MM.1S (cell line): ENCODE data around the gene SCFD2.

Experiments used
- DNase-seq: peaks from one replicate; pipeline ENCODE4 v3.0.0-alpha.2; 2015
- H2AFZ ChIP-seq: fragments of 300-600 bp; sonication (generic); 2 replicates; pipeline ENCODE4 v1.6.0; 2016; ENCODE audit warnings: antibody characterized with exemption, low read length
- H3F3A ChIP-seq: fragments of 300-600 bp; sonication (generic); 2 replicates; pipeline ENCODE4 v1.6.1; 2016; ENCODE audit warnings: mild to moderate bottlenecking, antibody characterized with exemption, low read length, moderate library complexity, mixed read lengths; ENCODE audit not compliant: insufficient read depth
- H3K27ac ChIP-seq: fragments of 300-600 bp; sonication (generic); 2 replicates; pipeline ENCODE4 v1.5.1; 2016; ENCODE audit warnings: mild to moderate bottlenecking, low read length
- H3K27me3 ChIP-seq: fragments of 300-600 bp; sonication (generic); replicated peaks from 2 replicates; pipeline ENCODE4 v1.6.0; 2016; ENCODE audit warnings: low read length; ENCODE audit not compliant: insufficient read depth
- H3K36me3 ChIP-seq: fragments of 300-600 bp; sonication (generic); replicated peaks from 2 replicates; pipeline ENCODE4 v1.6.1; 2016; ENCODE audit warnings: mild to moderate bottlenecking, low read length, mixed read lengths; ENCODE audit not compliant: insufficient read depth
- H3K4me1 ChIP-seq: fragments of 300-600 bp; sonication (generic); 2 replicates; pipeline ENCODE4 v1.6.1; 2016; ENCODE audit warnings: low read length, mixed read lengths
- H3K4me2 ChIP-seq: fragments of 300-600 bp; sonication (generic); 2 replicates; pipeline ENCODE4 v1.6.0; 2016; ENCODE audit warnings: low read depth, low read length
- H3K4me3 ChIP-seq: fragments of 300-600 bp; sonication (generic); 2 replicates; pipeline ENCODE4 v1.5.1; 2016; ENCODE audit warnings: low read length, mixed read lengths
- H3K79me2 ChIP-seq: fragments of 300-600 bp; sonication (generic); 2 replicates; pipeline ENCODE4 v1.6.1; 2016; ENCODE audit warnings: mixed run types, low read length, mixed read lengths
- H3K9ac ChIP-seq: fragments of 300-600 bp; sonication (generic); 2 replicates; pipeline ENCODE4 v1.6.1; 2016; ENCODE audit warnings: low read length, mixed read lengths
- H3K9me2 ChIP-seq: fragments of 300-600 bp; sonication (generic); replicated peaks from 2 replicates; pipeline ENCODE4 v1.6.1; 2016; ENCODE audit warnings: mild to moderate bottlenecking, low read length, mixed read lengths; ENCODE audit not compliant: insufficient read depth
- H3K9me3 ChIP-seq: fragments of 300-600 bp; sonication (generic); replicated peaks from 2 replicates; pipeline ENCODE4 v1.6.1; 2016; ENCODE audit warnings: mild to moderate bottlenecking, low read length, mixed read lengths; ENCODE audit not compliant: insufficient read depth
- H4K20me1 ChIP-seq: fragments of 300-600 bp; sonication (generic); 2 replicates; pipeline ENCODE4 v1.6.1; 2016; ENCODE audit warnings: mild to moderate bottlenecking, low read length, moderate library complexity, mixed read lengths; ENCODE audit not compliant: insufficient read depth
- EZH2 ChIP-seq: fragments of 300-600 bp; sonication (generic); optimal IDR thresholded peaks from 2 replicates; pipeline ENCODE3; 2017; ENCODE audit warnings: low read depth, mild to moderate bottlenecking, antibody characterized with exemption, low read length, mixed read lengths
- EZH2phosphoT487 ChIP-seq: fragments of 300-600 bp; sonication (generic); IDR thresholded peaks from 2 replicates; pipeline ENCODE4 v1.6.1; 2018; ENCODE audit warnings: antibody characterized with exemption, low read length
- TF ChIP-seq, protein P1 (sequence below): fragments of 300-600 bp; sonication (generic); IDR thresholded peaks from 2 replicates; pipeline ENCODE4 v1.5.1; 2016; ENCODE audit warnings: antibody characterized with exemption, low read length, mixed read lengths

Gene SCFD2

DNA sequence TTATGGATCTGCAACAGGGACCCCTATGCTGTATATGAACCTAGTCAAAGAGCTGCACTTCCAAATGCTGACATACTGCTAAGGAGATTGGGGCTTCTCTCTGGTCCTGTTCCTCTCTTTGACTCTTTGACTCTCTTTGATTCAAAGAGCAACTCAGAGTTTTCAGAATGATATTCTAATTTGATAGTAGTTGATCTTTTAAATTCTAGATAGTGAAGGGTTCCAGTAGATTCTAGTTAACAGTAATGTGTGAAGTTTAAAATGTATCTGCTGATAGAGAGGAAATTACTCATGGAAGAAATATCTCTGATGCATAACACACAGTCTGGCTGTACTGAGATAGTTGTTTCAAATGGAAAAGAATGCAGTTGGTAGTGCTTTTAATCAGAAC lies 264.7 kb downstream of the SCFD2 start:
- Histone ChIP-seq H3K36me3 (no peaks in the 10 kb centered on the region), H3K9me2 (no peaks in the 10 kb centered on the region)

DNA sequence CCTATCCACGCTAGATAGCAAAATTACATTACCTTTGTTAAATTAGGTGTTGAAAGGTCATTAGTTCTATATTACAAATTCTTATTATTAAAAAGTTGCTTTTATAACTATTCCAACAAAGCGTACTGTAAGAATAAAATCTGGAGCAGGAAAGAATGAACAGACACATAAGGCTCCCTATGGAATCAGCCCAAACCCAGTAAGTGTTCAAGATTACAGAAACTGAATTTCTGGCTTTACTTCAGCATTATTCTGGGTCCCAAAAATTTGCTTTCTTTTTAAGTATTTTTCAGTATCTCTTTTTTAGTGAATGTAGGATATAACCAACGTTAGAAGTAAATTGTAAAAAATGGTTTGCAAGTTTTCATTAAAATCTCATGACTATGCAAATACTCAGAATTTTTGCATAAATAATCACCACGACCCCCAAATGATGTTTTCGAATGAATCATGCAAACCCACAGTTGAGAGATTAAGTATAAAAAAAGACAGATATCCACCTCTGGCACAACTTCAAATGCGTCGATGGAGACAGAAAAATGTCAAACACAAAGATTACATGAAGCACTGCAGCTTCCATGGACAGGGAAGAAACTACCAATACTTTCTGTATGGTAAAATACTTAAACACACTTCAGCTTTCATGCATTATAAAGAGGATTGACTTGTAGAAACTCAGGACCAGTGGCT lies 265.2 kb downstream of the SCFD2 start:
- no peak for DNase-seq
- Histone ChIP-seq H3K4me3 (no peak overlapping the region), H3K4me2 (no peak overlapping the region), H3F3A (no peaks in the 10 kb centered on the region), H3K79me2 (no peaks in the 10 kb centered on the region), H3K9me2 (no peaks in the 10 kb centered on the region), H3K27me3 (no peaks in the 10 kb centered on the region), H4K20me1 (no peaks in the 10 kb centered on the region), H3K36me3 (no peaks in the 10 kb centered on the region), H3K9me3 (no peaks in the 10 kb centered on the region), H2AFZ (no peak overlapping the region), H3K9ac (no peak overlapping the region), H3K4me1 (no peaks in the 10 kb centered on the region), H3K27ac (no peak overlapping the region)
- TF ChIP-seq EZH2phosphoT487 = no peak
- no peak for TF ChIP-seq EZH2
- TF ChIP-seq, protein P1, sequence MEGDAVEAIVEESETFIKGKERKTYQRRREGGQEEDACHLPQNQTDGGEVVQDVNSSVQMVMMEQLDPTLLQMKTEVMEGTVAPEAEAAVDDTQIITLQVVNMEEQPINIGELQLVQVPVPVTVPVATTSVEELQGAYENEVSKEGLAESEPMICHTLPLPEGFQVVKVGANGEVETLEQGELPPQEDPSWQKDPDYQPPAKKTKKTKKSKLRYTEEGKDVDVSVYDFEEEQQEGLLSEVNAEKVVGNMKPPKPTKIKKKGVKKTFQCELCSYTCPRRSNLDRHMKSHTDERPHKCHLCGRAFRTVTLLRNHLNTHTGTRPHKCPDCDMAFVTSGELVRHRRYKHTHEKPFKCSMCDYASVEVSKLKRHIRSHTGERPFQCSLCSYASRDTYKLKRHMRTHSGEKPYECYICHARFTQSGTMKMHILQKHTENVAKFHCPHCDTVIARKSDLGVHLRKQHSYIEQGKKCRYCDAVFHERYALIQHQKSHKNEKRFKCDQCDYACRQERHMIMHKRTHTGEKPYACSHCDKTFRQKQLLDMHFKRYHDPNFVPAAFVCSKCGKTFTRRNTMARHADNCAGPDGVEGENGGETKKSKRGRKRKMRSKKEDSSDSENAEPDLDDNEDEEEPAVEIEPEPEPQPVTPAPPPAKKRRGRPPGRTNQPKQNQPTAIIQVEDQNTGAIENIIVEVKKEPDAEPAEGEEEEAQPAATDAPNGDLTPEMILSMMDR = no peak

More for the DNA sequence above, 264.7 kb downstream of the SCFD2 start:
- Histone ChIP-seq H3K4me2 (no peak overlapping the region), H3K27ac (no peak overlapping the region), H3K4me1 (no peaks in the 10 kb centered on the region), H3K27me3 (no peaks in the 10 kb centered on the region), H3K9ac (no peak overlapping the region), H3K9me3 (no peaks in the 10 kb centered on the region), H3F3A (no peaks in the 10 kb centered on the region), H3K4me3 (no peak overlapping the region), H4K20me1 (no peaks in the 10 kb centered on the region), H2AFZ (no peak overlapping the region), H3K79me2 (no peaks in the 10 kb centered on the region)
- TF ChIP-seq EZH2phosphoT487 = no peak
- TF ChIP-seq, protein P1 = no peak
- no peak for TF ChIP-seq EZH2
- no peak for DNase-seq

DNA sequence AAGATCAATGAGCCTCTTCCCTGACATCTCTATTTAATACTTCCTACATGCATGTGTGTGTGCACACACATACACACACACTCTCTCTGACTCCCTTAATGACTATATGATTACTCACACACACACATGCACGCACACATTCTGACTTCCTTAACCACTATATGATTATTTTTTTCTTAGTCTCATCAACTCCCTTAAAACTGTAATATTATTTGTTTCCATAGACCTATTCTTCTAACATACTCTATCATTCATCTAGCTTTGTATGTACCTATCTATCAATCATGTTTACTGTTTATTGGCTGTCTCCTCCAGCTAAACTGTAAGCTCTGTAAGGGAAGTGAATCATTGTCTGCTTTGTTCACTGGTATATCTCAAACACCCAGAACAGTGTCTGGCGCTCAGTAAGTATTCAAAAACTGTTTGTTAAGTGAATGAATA lies 267.2 kb downstream of the SCFD2 start:
- Histone ChIP-seq H3F3A (no peaks in the 10 kb centered on the region), H2AFZ (no peak overlapping the region), H3K4me2 (no peak overlapping the region), H3K9me2 (no peaks in the 10 kb centered on the region), H4K20me1 (no peaks in the 10 kb centered on the region), H3K27me3 (no peaks in the 10 kb centered on the region), H3K4me1 (no peaks in the 10 kb centered on the region), H3K79me2 (no peaks in the 10 kb centered on the region), H3K4me3 (no peak overlapping the region), H3K36me3 (no peaks in the 10 kb centered on the region), H3K27ac (no peak overlapping the region), H3K9ac (no peak overlapping the region), H3K9me3 (no peaks in the 10 kb centered on the region)
- no peak for TF ChIP-seq EZH2phosphoT487
- TF ChIP-seq, protein P1 = no peak
- TF ChIP-seq EZH2 = no peak
- DNase-seq = no peak
